ENCODE data around the gene CHL1. TPM values are rescaled to one million over a fixed set of nuclear protein-coding genes. Genes with fewer than 3 reads are reported as not detected.

CHL1 gene
- total RNA-seq, 1 donor from 2014 or later = 0.49 TPM

DNA sequence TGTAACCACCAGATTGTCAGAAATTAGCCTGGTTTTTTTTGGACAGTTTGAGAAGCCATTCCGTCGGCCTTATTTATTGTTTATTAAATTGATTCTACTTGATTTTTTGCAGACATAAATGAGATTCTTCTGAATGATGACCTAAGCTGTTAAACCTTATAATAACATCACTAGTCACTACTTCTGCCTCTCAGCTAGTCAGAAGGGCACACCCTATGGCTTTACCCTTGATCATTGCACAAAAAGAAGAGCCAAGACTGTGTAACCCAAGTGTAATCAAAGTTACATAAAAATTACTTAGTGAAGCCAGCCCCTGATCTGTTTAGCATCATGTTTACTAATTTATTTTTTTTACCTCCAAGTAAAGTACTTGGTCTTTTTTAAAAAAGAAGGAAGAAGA is 64.3 kb downstream of the CHL1 start:
- H4K20me1 ChIP-seq (ENCODE audit: low read depth) = no peaks in the 10 kb centered on the region
- no peaks in the 10 kb centered on the region for H3K36me3 ChIP-seq
- no peaks in the 10 kb centered on the region for H3K9me3 ChIP-seq (ENCODE audit: low read depth)
- no peaks in the 10 kb centered on the region for H3K79me2 ChIP-seq (ENCODE audit: low read depth)
- H3K4me2 ChIP-seq = no peak overlapping the region
- no peaks in the 10 kb centered on the region for H3F3A ChIP-seq (ENCODE audit: low read depth)
- Mint-ChIP-seq H3K27me3 (ENCODE audit: insufficient read depth, low read depth) (peaks cover 2% of the 10 kb centered on the region), H3K36me3 (peaks cover 4% of the 10 kb centered on the region), H3K4me1 (no peaks in the 10 kb centered on the region), H3K9me3 (no peaks in the 10 kb centered on the region), H3K27ac (no peak overlapping the region), H3K4me3 (no peak overlapping the region)
- no peak overlapping the region for H3K4me3 ChIP-seq
- no peak overlapping the region for H3K27ac ChIP-seq
- DNase-seq (ENCODE audit: low spot score) = no peak
- H2AFZ ChIP-seq (replicated peaks) = no peak overlapping the region
- H3K9ac ChIP-seq = no peak overlapping the region
- TF ChIP-seq EZH2phosphoT487 (IDR thresholded peaks at IDR 0.05) (no peak), EZH2 (IDR thresholded peaks at IDR 0.05) (no peak), CTCF (IDR thresholded peaks at IDR 0.05) (no peak)
- no peaks in the 10 kb centered on the region for H3K27me3 ChIP-seq
- H3K4me1 ChIP-seq = no peaks in the 10 kb centered on the region

DNA sequence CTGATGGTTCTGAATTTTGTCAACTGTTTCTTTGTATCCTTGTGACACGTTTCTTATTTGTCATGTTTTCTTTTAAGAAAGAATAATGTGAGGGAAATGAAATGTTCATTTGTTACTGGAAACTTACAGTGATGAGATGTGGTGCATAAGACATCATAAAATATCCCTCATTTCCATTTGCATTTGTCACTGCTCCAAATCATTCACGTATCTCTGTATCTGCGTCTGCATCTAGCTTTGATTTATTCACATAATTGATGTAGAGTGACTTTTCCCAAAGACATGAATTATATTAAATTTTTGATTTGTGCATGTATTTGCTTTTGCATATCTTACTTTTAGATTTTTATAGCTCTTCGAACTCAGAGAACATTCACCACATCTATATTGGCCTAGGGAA is 66.8 kb downstream of the CHL1 start:
- Mint-ChIP-seq H3K27ac (no peak overlapping the region), H3K36me3 (peaks cover 4% of the 10 kb centered on the region), H3K9me3 (no peaks in the 10 kb centered on the region), H3K4me3 (no peak overlapping the region), H3K4me1 (no peaks in the 10 kb centered on the region), H3K27me3 (ENCODE audit: insufficient read depth, low read depth) (no peaks in the 10 kb centered on the region)
- no peak for DNase-seq (ENCODE audit: low spot score)
- Histone ChIP-seq H3F3A (ENCODE audit: low read depth) (no peaks in the 10 kb centered on the region), H3K27me3 (no peaks in the 10 kb centered on the region), H3K4me1 (no peaks in the 10 kb centered on the region), H3K4me2 (no peak overlapping the region), H3K9ac (no peak overlapping the region), H3K27ac (no peak overlapping the region), H4K20me1 (ENCODE audit: low read depth) (no peaks in the 10 kb centered on the region), H3K9me3 (ENCODE audit: low read depth) (no peaks in the 10 kb centered on the region), H2AFZ (replicated peaks) (no peak overlapping the region), H3K79me2 (ENCODE audit: low read depth) (no peaks in the 10 kb centered on the region), H3K36me3 (no peaks in the 10 kb centered on the region), H3K4me3 (no peak overlapping the region)
- TF ChIP-seq EZH2 (IDR thresholded peaks at IDR 0.05) (no peak), EZH2phosphoT487 (IDR thresholded peaks at IDR 0.05) (no peak)

- no peak overlapping the region for H3K4me2 ChIP-seq
- H3K4me1 Mint-ChIP-seq = no peaks in the 10 kb centered on the region
These were observed 68.0 kb downstream of the CHL1 start for GRCh38 chr3:264394-265156.

More at GRCh38 chr3:264394-265156, 68.0 kb downstream of the CHL1 start:
- H3K9me3 Mint-ChIP-seq = no peaks in the 10 kb centered on the region
- no peak for DNase-seq (ENCODE audit: low spot score)
- Histone ChIP-seq H3K9me3 (ENCODE audit: low read depth) (no peaks in the 10 kb centered on the region), H3K4me1 (no peaks in the 10 kb centered on the region), H3K27me3 (no peaks in the 10 kb centered on the region), H3K9ac (no peak overlapping the region), H2AFZ (replicated peaks) (no peak overlapping the region), H4K20me1 (ENCODE audit: low read depth) (no peaks in the 10 kb centered on the region), H3F3A (ENCODE audit: low read depth) (no peaks in the 10 kb centered on the region), H3K36me3 (no peaks in the 10 kb centered on the region), H3K27ac (no peak overlapping the region), H3K79me2 (ENCODE audit: low read depth) (no peaks in the 10 kb centered on the region), H3K4me3 (no peak overlapping the region)
- TF ChIP-seq EZH2phosphoT487 (IDR thresholded peaks at IDR 0.05) (no peak), CTCF (IDR thresholded peaks at IDR 0.05) (no peak), EZH2 (IDR thresholded peaks at IDR 0.05) (no peak)
- no peaks in the 10 kb centered on the region for H3K27me3 Mint-ChIP-seq (ENCODE audit: insufficient read depth, low read depth)
- no peak overlapping the region for H3K4me3 Mint-ChIP-seq
- no peak overlapping the region for H3K27ac Mint-ChIP-seq
- H3K36me3 Mint-ChIP-seq = peaks cover 4% of the 10 kb centered on the region
